Hepatocyte (in vitro differentiated cells): ENCODE data around the gene LMCD1.

Source experiments
- CTCF ChIP-seq: fragments of 200-600 bp; sonication (generic); IDR thresholded peaks from 2 replicates; pipeline ENCODE4 v1.5.1; 2016; ENCODE audit warnings: antibody characterized with exemption, mild to moderate bottlenecking; ENCODE audit not compliant: poor library complexity
- EZH2phosphoT487 ChIP-seq: fragments of 200-600 bp; sonication (generic); IDR thresholded peaks from one replicate; pipeline ENCODE4 v1.6.1; 2018; ENCODE audit warnings: antibody characterized with exemption, mild to moderate bottlenecking, low read depth, moderate library complexity; ENCODE audit not compliant: unreplicated experiment, severe bottlenecking

GRCh38 chr3:8458711-8459110 is 42.9 kb upstream of the LMCD1 start:
- no peak for TF ChIP-seq CTCF
- no peak for TF ChIP-seq EZH2phosphoT487
